Activated CD8-positive, alpha-beta T cell treated with anti-CD3 and anti-CD28 coated beads for 36 hours (primary cell): ENCODE measurements around the gene GDI2. TPM values are rescaled to one million over a fixed set of nuclear protein-coding genes. Genes with fewer than 3 reads are reported as not detected.
"Not testable (repeated sequence)": the region's sequence is repeated elsewhere in the genome, so short reads cannot be mapped to it uniquely, and the experiment has no call there.

ENCODE experiments used
- ATAC-seq: fragments of 200-7000 bp; cut with Tn5 transposase; one replicate; pipeline ENCODE4 v1.10.0; 2021; ENCODE audit warnings: mild to moderate bottlenecking, moderate library complexity
- CTCF ChIA-PET: fragments of 350-600 bp; sonication (Branson Sonifier 250); formaldehyde crosslinking; loops from one replicate; lab custom pipeline; 2021; ENCODE audit warnings: antibody characterized with exemption; lab: Charles Lee
- POLR2A ChIA-PET: fragments of 350-600 bp; sonication (Branson Sonifier 250); formaldehyde crosslinking; loops from one replicate; lab custom pipeline; 2021; ENCODE audit warnings: antibody characterized with exemption; lab: Charles Lee
- DNase-seq: peaks from one replicate; pipeline ENCODE4 v3.0.0-alpha.2; 2020
- H3K27ac Mint-ChIP-seq: one replicate; pipeline ENCODE4 v1.8.0; 2021; ENCODE audit warnings: mild to moderate bottlenecking, mixed read lengths
- H3K27me3 Mint-ChIP-seq: one replicate; pipeline ENCODE4 v1.8.0; 2021; ENCODE audit warnings: mixed read lengths
- H3K36me3 Mint-ChIP-seq: one replicate; pipeline ENCODE4 v1.8.0; 2021; ENCODE audit warnings: low read depth, mixed read lengths
- H3K4me1 Mint-ChIP-seq: one replicate; pipeline ENCODE4 v1.8.0; 2021; ENCODE audit warnings: low read depth, mixed read lengths
- H3K4me3 Mint-ChIP-seq: one replicate; pipeline ENCODE4 v1.8.0; 2021; ENCODE audit warnings: mild to moderate bottlenecking, moderate library complexity, mixed read lengths
- H3K9me3 Mint-ChIP-seq: one replicate; pipeline ENCODE4 v1.8.0; 2021; ENCODE audit warnings: mixed read lengths
- intact Hi-C: fragments of 100-400 bp; cut with micrococcal nuclease; formaldehyde crosslinking; loops from one replicate; pipeline ENCODE4 v1.10.0; 2022
- total RNA-seq, 2 experiments: library from RNA; stranded (reverse); gene quantifications; one replicate each; pipeline ENCODE4 v1.2.3, GENCODE V29; 2021
- TF ChIP-seq, protein P1 (sequence below): fragments of 200-600 bp; IDR thresholded peaks from one replicate; pipeline ENCODE4 v1.8.0; 2022; ENCODE audit warnings: antibody characterized with exemption, mild to moderate bottlenecking

Gene GDI2
- total RNA-seq, 2 experiments from 2014 or later = 288 to 291 TPM

GRCh38 chr10:5779730-5780129 lies 33.5 kb downstream of the GDI2 start:
- Mint-ChIP-seq H3K9me3 (peaks cover 13% of the 10 kb centered on the region), H3K4me1 (peaks cover 70% of the 10 kb centered on the region), H3K27ac (no peak overlapping the region), H3K27me3 (no peaks in the 10 kb centered on the region), H3K36me3 (peaks cover 76% of the 10 kb centered on the region), H3K4me3 (no peak overlapping the region)
- peak; percentile 5 for DNase-seq
- intact Hi-C loops = no loop called here
- CTCF ChIA-PET = no interaction called here
- POLR2A ChIA-PET = interaction anchor here (0.6 to 0.7 kb wide), 2 partner anchors 98 to 363 kb away, joined by 3 read pairs; no protein-coding TSS in a partner anchor
- no peak for ATAC-seq
- TF ChIP-seq, protein P1, sequence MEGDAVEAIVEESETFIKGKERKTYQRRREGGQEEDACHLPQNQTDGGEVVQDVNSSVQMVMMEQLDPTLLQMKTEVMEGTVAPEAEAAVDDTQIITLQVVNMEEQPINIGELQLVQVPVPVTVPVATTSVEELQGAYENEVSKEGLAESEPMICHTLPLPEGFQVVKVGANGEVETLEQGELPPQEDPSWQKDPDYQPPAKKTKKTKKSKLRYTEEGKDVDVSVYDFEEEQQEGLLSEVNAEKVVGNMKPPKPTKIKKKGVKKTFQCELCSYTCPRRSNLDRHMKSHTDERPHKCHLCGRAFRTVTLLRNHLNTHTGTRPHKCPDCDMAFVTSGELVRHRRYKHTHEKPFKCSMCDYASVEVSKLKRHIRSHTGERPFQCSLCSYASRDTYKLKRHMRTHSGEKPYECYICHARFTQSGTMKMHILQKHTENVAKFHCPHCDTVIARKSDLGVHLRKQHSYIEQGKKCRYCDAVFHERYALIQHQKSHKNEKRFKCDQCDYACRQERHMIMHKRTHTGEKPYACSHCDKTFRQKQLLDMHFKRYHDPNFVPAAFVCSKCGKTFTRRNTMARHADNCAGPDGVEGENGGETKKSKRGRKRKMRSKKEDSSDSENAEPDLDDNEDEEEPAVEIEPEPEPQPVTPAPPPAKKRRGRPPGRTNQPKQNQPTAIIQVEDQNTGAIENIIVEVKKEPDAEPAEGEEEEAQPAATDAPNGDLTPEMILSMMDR = no peak

DNA sequence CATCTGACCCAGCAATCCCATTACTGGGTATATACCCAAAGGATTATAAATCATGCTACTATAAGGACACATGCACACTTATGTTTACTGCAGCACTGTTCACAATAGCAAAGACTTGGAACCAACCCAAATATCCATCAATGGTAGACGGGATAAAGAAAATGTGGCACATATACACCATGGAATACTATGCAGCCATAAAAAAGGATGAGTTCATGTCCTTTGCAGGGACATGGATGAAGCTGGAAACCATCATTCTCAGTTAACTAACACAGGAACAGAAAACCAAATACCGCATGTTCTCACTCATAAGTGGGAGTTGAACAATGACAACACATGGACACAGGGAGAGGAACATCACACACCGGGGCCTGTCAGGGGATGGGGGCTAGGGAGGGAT lies 35.5 kb downstream of the GDI2 start:
- H3K4me3 Mint-ChIP-seq, DNase-seq, H3K27me3 Mint-ChIP-seq, CTCF ChIA-PET, ATAC-seq, H3K9me3 Mint-ChIP-seq, intact Hi-C loops: not testable (repeated sequence)
- Mint-ChIP-seq H3K36me3 (peaks cover 76% of the 10 kb centered on the region), H3K27ac (peak overlapping the region; percentile 94), H3K4me1 (peaks cover 65% of the 10 kb centered on the region)
- POLR2A ChIA-PET = interaction anchor here (0.8 to 1.4 kb wide), 3 partner anchors 20 to 101 kb away, joined by 3 to 4 read pairs (median 3); no protein-coding TSS in a partner anchor

- Mint-ChIP-seq H3K27ac (peak overlapping the region; percentile 94), H3K36me3 (peaks cover 74% of the 10 kb centered on the region), H3K4me3 (no peak overlapping the region), H3K9me3 (peaks cover 2% of the 10 kb centered on the region), H3K27me3 (no peaks in the 10 kb centered on the region), H3K4me1 (peaks cover 58% of the 10 kb centered on the region)
- CTCF ChIA-PET = interaction anchor here (1.3 to 1.7 kb wide), 2 partner anchors 36 to 113 kb away, joined by 3 to 4 read pairs; partner anchors contain the start of genes ANKRD16 and FBH1
- no peak for DNase-seq
- intact Hi-C loops = no loop called here
- no peak for ATAC-seq
- TF ChIP-seq, protein P1 = no peak
- POLR2A ChIA-PET = interaction anchor here (0.8 to 1.9 kb wide), 7 partner anchors 10 to 112 kb away, joined by 3 to 5 read pairs (median 4); no protein-coding TSS in a partner anchor
Observed at GRCh38 chr10:5776881-5777197, 36.4 kb downstream of the GDI2 start.

DNA sequence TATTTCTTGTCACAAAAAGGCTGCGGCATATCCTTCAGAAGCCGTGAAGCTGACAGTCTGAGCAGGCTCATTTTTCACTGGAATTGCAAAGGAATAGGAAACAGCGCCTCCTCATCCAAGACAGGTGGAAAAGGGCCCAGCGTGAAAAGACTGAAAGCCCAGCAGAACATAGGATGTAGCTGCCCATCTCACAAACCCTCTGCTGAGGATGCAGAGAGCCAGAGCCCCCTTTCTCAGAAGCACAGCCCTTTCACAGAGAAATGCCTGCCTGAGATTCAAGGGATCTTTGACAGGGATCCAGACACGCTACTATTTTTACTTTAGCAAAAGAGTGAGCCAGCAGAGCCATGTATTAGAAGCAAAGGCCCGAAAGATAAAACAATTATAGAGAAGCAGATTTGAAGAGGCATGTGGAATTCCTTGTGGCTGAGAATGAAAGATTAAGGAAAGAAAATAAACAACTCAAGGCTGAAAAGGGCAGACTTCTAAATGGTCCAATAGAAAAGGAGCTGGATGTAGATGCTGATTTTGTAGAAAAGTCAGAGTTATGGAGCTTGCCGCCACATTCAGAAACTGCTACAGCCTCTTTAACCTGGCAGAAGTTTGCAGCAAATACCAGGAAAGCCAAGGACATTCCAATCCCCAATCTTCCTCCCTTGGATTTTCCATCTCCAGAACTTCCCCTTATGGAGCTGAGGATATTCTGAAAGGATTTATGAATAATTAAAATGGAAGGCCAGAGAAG lies 36.9 kb downstream of the GDI2 start:
- no peaks in the 10 kb centered on the region for H3K27me3 Mint-ChIP-seq
- H3K4me3 Mint-ChIP-seq = peak overlapping the region; percentile 54
- ChIA-PET POLR2A (interaction anchor here (1.0 to 1.9 kb wide), 5 partner anchors 9 to 112 kb away, joined by 3 to 5 read pairs (median 4); no protein-coding TSS in a partner anchor), CTCF (interaction anchor here (1.3 to 1.7 kb wide), 4 partner anchors 9 to 114 kb away, joined by 3 to 5 read pairs (median 4); partner anchors contain the start of genes ANKRD16 and FBH1)
- TF ChIP-seq, protein P1 = no peak
- peaks cover 77% of the 10 kb centered on the region for H3K36me3 Mint-ChIP-seq
- intact Hi-C loops = no loop called here
- H3K27ac Mint-ChIP-seq = peak overlapping the region; percentile 94
- peaks cover 55% of the 10 kb centered on the region for H3K4me1 Mint-ChIP-seq
- ATAC-seq = peak; percentile 36
- DNase-seq = no peak
- H3K9me3 Mint-ChIP-seq = peaks cover 2% of the 10 kb centered on the region

- intact Hi-C loops = no loop called here
- Mint-ChIP-seq H3K9me3 (peaks cover 2% of the 10 kb centered on the region), H3K4me3 (peak overlapping the region; percentile 54), H3K27me3 (no peaks in the 10 kb centered on the region), H3K36me3 (peaks cover 76% of the 10 kb centered on the region), H3K4me1 (peaks cover 51% of the 10 kb centered on the region), H3K27ac (peak overlapping the region; percentile 94)
- TF ChIP-seq, protein P1 = no peak
- ChIA-PET POLR2A (interaction anchor here (1.3 to 2.0 kb wide), 3 partner anchors 9 to 113 kb away, joined by 4 to 5 read pairs (median 4); no protein-coding TSS in a partner anchor), CTCF (interaction anchor here (1.3 to 1.7 kb wide), 4 partner anchors 9 to 114 kb away, joined by 3 to 5 read pairs (median 4); partner anchors contain the start of genes ANKRD16 and FBH1)
- peak; percentile 98 for ATAC-seq
- DNase-seq = peak; percentile 91
Observed at GRCh38 chr10:5775685-5776084, 37.5 kb downstream of the GDI2 start.
